Hepatocyte (in vitro differentiated cells): ENCODE results near the gene TTC34.

Source experiments
- EZH2 ChIP-seq: fragments of 200-600 bp; sonication (generic); IDR thresholded peaks from 2 replicates; pipeline ENCODE4 v1.6.1; 2016; ENCODE audit warnings: antibody characterized with exemption, mild to moderate bottlenecking, borderline replicate concordance
- TF ChIP-seq, protein P1 (sequence below): fragments of 200-600 bp; sonication (generic); IDR thresholded peaks from 2 replicates; pipeline ENCODE4 v1.5.1; 2016; ENCODE audit warnings: antibody characterized with exemption, mild to moderate bottlenecking; ENCODE audit not compliant: poor library complexity

DNA sequence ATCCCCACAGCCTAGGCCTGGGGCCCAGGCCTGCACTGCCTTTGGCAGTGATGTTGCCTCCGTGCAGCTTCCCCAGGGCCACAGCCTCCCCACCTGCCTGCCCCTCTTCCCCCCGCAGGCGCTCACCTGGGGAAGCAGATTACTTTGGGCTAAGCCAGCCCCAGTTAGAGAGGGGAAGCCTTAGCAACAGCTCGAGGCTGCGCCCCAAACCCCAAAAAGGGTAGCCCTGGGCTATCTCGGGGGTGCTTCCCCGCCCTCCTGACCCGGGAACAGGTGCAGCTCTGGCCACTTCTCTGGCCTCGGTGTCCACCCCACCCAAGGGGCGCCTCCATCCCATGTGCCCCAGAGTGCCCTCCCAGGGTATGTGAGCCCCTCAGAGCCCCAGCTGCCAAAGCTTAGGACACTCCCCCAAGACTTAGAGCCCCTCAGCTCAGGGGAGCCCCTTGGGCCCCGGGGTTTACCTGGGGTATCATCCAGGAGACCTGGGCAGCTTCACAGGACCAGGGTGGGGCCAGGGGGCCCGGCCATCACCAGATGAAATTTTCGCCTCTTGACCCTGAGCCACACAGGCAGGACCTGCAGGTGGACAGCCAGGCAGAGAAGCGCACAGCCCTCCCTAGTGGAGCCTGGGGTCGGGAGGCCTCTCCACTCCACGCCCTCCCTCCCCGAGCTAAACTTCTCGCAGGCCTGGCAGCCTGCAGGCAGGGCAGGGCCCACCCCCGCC lies 3.3 kb upstream of the TTC34 start:
- TF ChIP-seq, protein P1, sequence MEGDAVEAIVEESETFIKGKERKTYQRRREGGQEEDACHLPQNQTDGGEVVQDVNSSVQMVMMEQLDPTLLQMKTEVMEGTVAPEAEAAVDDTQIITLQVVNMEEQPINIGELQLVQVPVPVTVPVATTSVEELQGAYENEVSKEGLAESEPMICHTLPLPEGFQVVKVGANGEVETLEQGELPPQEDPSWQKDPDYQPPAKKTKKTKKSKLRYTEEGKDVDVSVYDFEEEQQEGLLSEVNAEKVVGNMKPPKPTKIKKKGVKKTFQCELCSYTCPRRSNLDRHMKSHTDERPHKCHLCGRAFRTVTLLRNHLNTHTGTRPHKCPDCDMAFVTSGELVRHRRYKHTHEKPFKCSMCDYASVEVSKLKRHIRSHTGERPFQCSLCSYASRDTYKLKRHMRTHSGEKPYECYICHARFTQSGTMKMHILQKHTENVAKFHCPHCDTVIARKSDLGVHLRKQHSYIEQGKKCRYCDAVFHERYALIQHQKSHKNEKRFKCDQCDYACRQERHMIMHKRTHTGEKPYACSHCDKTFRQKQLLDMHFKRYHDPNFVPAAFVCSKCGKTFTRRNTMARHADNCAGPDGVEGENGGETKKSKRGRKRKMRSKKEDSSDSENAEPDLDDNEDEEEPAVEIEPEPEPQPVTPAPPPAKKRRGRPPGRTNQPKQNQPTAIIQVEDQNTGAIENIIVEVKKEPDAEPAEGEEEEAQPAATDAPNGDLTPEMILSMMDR = no peak
- TF ChIP-seq EZH2 = no peak
